Medulla oblongata (tissue), 1 donor: ENCODE data around the gene PI4K2B.
"Not testable (repeated sequence)": the region's sequence is repeated elsewhere in the genome, so short reads cannot be mapped to it uniquely, and the experiment has no call there.

Experiments
- DNase-seq: peaks from one replicate; pipeline ENCODE4 v3.0.0-alpha.2; 2015; ENCODE audit errors: extremely low spot score

The PI4K2B gene

GRCh38 chr4:25242195-25242594 lies 8.4 kb downstream of the PI4K2B start:
- DNase-seq: not testable (repeated sequence)

- no peak for DNase-seq
Measured at GRCh38 chr4:25245181-25245580, 11.3 kb downstream of the PI4K2B start.

GRCh38 chr4:25246680-25247611 lies 13.1 kb downstream of the PI4K2B start:
- no peak for DNase-seq

GRCh38 chr4:25248875-25249274 lies 15.0 kb downstream of the PI4K2B start:
- not testable (repeated sequence) for DNase-seq

- DNase-seq: not testable (repeated sequence)
Measured at GRCh38 chr4:25249494-25249893, 15.7 kb downstream of the PI4K2B start.

- DNase-seq: no peak
Measured at GRCh38 chr4:25252230-25253070, 18.6 kb downstream of the PI4K2B start.

GRCh38 chr4:25253071-25253445 lies 19.2 kb downstream of the PI4K2B start:
- DNase-seq: peak; percentile 11

- DNase-seq: not testable (repeated sequence)
Measured at GRCh38 chr4:25253786-25254185, 20.0 kb downstream of the PI4K2B start.

GRCh38 chr4:25258980-25259578 lies 25.2 kb downstream of the PI4K2B start:
- DNase-seq: no peak

- DNase-seq: no peak
Measured at GRCh38 chr4:25271866-25272265, 38.0 kb downstream of the PI4K2B start.

GRCh38 chr4:25280210-25280609 lies 46.4 kb downstream of the PI4K2B start:
- no peak for DNase-seq

- DNase-seq: no peak
Measured at GRCh38 chr4:25283948-25284347, 50.1 kb downstream of the PI4K2B start.

GRCh38 chr4:25284466-25284865 lies 50.6 kb downstream of the PI4K2B start:
- no peak for DNase-seq

- no peak for DNase-seq
Measured at GRCh38 chr4:25290490-25291067, 56.7 kb downstream of the PI4K2B start.

GRCh38 chr4:25291158-25291733 lies 57.4 kb downstream of the PI4K2B start:
- DNase-seq: no peak

GRCh38 chr4:25297528-25298242 lies 63.9 kb downstream of the PI4K2B start:
- DNase-seq: no peak

- DNase-seq: no peak
Measured at GRCh38 chr4:25299476-25300203, 65.8 kb downstream of the PI4K2B start.

- DNase-seq: no peak
Measured at GRCh38 chr4:25301471-25301870, 67.6 kb downstream of the PI4K2B start.

- DNase-seq: no peak
Measured at GRCh38 chr4:25302626-25303025, 68.8 kb downstream of the PI4K2B start.

- no peak for DNase-seq
Measured at GRCh38 chr4:25303578-25303977, 69.7 kb downstream of the PI4K2B start.
